Uterus (tissue), 4 donors: ENCODE measurements around the gene EXOC3. TPM values are rescaled to one million over a fixed set of nuclear protein-coding genes. Genes with fewer than 3 reads are reported as not detected.

Experiments used
- DNase-seq, 2 donors: peaks; one replicate each; pipeline ENCODE4 v3.0.0-alpha.2; 2019 to 2020
- H3K27ac ChIP-seq, 2 donors: fragments of 200-600 bp; sonication (generic); 1 replicate in 1 of 2; 2 replicates in 1 of 2; pipeline ENCODE4 v1.5.1; 2016 to 2018
- H3K27me3 ChIP-seq, 2 donors: fragments of 200-600 bp; sonication (generic); one replicate each; pipeline ENCODE4 v1.5.1; 2018 to 2019; ENCODE audit warnings: control low read depth in 1 of 2
- H3K36me3 ChIP-seq, 2 donors: fragments of 200-600 bp; sonication (generic); one replicate each; pipeline ENCODE4 v1.5.1; 2019; ENCODE audit warnings: control low read depth in 1 of 2
- H3K4me1 ChIP-seq, 2 donors: fragments of 200-600 bp; sonication (generic); one replicate each; pipeline ENCODE4 v1.5.1; 2018 to 2019; ENCODE audit warnings: control low read depth in 1 of 2
- H3K4me3 ChIP-seq, 2 donors: fragments of 200-600 bp; sonication (generic); 1 replicate in 1 of 2; 2 replicates in 1 of 2; pipeline ENCODE4 v1.5.1; 2018 to 2019; ENCODE audit warnings: mild to moderate bottlenecking in 1 of 2
- H3K9me3 ChIP-seq, 2 donors: fragments of 200-600 bp; sonication (generic); one replicate each; pipeline ENCODE4 v1.5.1; 2019; ENCODE audit warnings: control low read depth in 1 of 2
- CTCF ChIP-seq, 4 experiments: fragments of 200-600 bp in 2 of 4; fragments of 450-650 bp in 2 of 4; sonication (generic) in 2 of 4; IDR thresholded peaks; one replicate each; pipeline ENCODE4 v1.5.1; 2016 to 2019; ENCODE audit warnings: antibody characterized with exemption in 4 of 4, mild to moderate bottlenecking in 2 of 4, moderate library complexity in 1 of 4
- POLR2A ChIP-seq, 2 donors: fragments of 450-650 bp; IDR thresholded peaks; one replicate each; pipeline ENCODE4 v1.6.1; 2016; ENCODE audit warnings: antibody characterized with exemption in 2 of 2, mild to moderate bottlenecking in 1 of 2, moderate library complexity in 1 of 2
- intact Hi-C: fragments of 100-400 bp; cut with DNase I; formaldehyde crosslinking; loops from one replicate; pipeline ENCODE4 v1.15.1; 2023; ENCODE audit warnings: low total_unique reads
- total RNA-seq, 4 donors: library from RNA; depleted of rRNA in 3 of 4; stranded (reverse); fragments of >200 nt in 3 of 4; gene quantifications; one replicate each; pipeline versions ENCODE4 v1.1.0 to v1.2.4, GENCODE V29; 2014 to 2023
- donor health status: DM: yes; HTN: yes; CAD: no.

EXOC3 gene
- total RNA-seq, 4 donors from 2014 or later, result 30.6 to 64.4 (median 50.2) TPM

GRCh38 chr5:488241-488640 lies 45.3 kb downstream of the EXOC3 start:
- peaks cover 0 to 5% of the 10 kb centered on the region in 2 donors for H3K27me3 ChIP-seq
- intact Hi-C loops, result no loop called here

GRCh38 chr5:488744-489688 lies 46.0 kb downstream of the EXOC3 start:
- H3K27me3 ChIP-seq, result peaks cover 0 to 10% of the 10 kb centered on the region in 2 donors
- intact Hi-C loops, result no loop called here
- no peak overlapping the region for H3K4me3 ChIP-seq
- no peaks in the 10 kb centered on the region for H3K4me1 ChIP-seq
- no peak overlapping the region for H3K27ac ChIP-seq
- DNase-seq, result no peak
- H3K36me3 ChIP-seq, result no peaks in the 10 kb centered on the region
- TF ChIP-seq POLR2A (IDR thresholded peaks at IDR 0.05), result no peak
- TF ChIP-seq CTCF (IDR thresholded peaks at IDR 0.05), result no peak
- no peaks in the 10 kb centered on the region for H3K9me3 ChIP-seq

More at GRCh38 chr5:488241-488640, 45.3 kb downstream of the EXOC3 start:
- Histone ChIP-seq H3K4me1 (no peaks in the 10 kb centered on the region), H3K27ac (no peak overlapping the region), H3K9me3 (no peaks in the 10 kb centered on the region), H3K36me3 (no peaks in the 10 kb centered on the region), H3K4me3 (no peak overlapping the region)
- TF ChIP-seq CTCF (IDR thresholded peaks at IDR 0.05), result no peak
- TF ChIP-seq POLR2A (IDR thresholded peaks at IDR 0.05), result no peak
- no peak for DNase-seq

GRCh38 chr5:489689-490080 lies 46.7 kb downstream of the EXOC3 start:
- DNase-seq, result no peak
- Histone ChIP-seq H3K27ac (no peak overlapping the region), H3K4me3 (no peak overlapping the region), H3K4me1 (no peaks in the 10 kb centered on the region), H3K36me3 (no peaks in the 10 kb centered on the region), H3K9me3 (no peaks in the 10 kb centered on the region), H3K27me3 (peaks cover 0 to 12% of the 10 kb centered on the region in 2 donors)
- intact Hi-C loops, result no loop called here
- TF ChIP-seq CTCF (IDR thresholded peaks at IDR 0.05) (no peak), POLR2A (IDR thresholded peaks at IDR 0.05) (no peak)

GRCh38 chr5:490116-491106 lies 47.4 kb downstream of the EXOC3 start:
- H3K36me3 ChIP-seq, result no peaks in the 10 kb centered on the region
- DNase-seq, result no peak
- intact Hi-C loops, result no loop called here
- no peaks in the 10 kb centered on the region for H3K9me3 ChIP-seq
- no peak overlapping the region for H3K27ac ChIP-seq
- no peak overlapping the region for H3K4me3 ChIP-seq
- TF ChIP-seq POLR2A (IDR thresholded peaks at IDR 0.05), result no peak
- TF ChIP-seq CTCF (IDR thresholded peaks at IDR 0.05), result no peak
- no peaks in the 10 kb centered on the region for H3K4me1 ChIP-seq
- H3K27me3 ChIP-seq, result peaks cover 0 to 12% of the 10 kb centered on the region in 2 donors
